ENCODE data around the gene TPM4. TPM values are rescaled to one million over a fixed set of nuclear protein-coding genes. Genes with fewer than 3 reads are reported as not detected.
"Not testable (repeated sequence)": the region's sequence is repeated elsewhere in the genome, so short reads cannot be mapped to it uniquely, and the experiment has no call there.

The TPM4 gene
- total RNA-seq, 2 experiments from 2014 or later: 362 to 416 TPM

DNA sequence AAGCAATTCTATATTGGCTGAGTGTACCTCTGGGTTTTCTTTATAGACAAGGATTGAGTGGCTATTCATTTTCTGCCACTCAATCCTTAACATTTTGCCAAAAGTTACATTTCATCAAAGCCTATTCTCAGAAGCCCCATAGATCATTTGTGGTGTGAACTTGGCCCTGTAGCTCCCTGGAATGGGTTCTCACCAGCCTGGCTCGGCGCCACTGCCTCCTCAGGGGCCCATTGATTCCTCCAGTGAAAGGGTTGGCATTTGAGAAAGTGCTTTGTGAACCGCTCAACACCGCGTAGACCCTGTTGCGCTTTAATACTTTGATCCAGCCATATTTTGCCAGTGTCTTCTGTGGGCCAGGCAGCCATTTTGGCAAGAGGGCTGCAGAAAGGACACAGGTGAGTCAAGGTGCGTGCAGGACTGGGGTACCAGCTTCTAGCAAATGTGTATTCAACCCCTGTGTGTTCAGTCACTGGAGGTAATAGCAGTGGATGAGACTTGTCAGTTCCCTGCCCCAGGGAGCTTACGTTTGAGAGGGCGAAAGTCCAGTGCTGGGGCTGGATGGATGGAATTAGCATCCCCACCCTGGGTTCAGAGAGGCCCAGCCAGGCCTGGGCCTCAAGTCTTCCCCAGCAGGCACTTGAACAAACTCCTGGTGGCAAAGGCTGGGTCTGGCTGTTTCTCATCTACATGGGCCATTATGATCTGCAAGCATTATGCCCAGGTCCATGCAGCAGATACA lies 39.2 kb downstream of the TPM4 start:
- Mint-ChIP-seq H3K9me3 (ENCODE audit: low read depth) (no peaks in the 10 kb centered on the region), H3K36me3 (ENCODE audit: low read depth) (peaks cover 63% of the 10 kb centered on the region)
- CTCF ChIA-PET: no interaction called here

DNA sequence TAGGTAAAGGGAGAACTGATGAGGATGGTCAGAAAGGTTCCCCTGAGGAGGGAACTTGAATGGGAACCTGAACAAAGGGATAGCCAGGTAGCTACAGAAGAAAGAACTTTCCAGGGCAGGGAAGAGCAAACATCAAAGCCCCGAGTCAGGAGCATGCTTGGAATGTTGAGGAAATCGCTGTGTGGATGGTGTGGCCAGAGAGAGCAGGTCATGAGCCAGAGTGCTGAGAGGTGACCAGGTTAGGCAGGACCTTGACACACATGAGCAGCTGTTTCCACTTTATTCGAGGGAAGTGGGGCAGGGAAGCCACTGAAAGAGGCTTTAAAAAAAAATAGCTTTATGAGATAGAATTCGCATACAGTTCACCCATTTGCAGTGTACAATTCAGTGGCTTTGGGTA lies 39.8 kb downstream of the TPM4 start:
- intact Hi-C loops (cut with DNase I, micrococcal nuclease): no loop called here
- CTCF ChIA-PET: no interaction called here
- Mint-ChIP-seq H3K27ac (peak overlapping the region; percentile 75), H3K36me3 (ENCODE audit: low read depth) (peaks cover 63% of the 10 kb centered on the region), H3K27me3 (no peaks in the 10 kb centered on the region), H3K4me3 (no peak overlapping the region), H3K4me1 (peaks cover 72% of the 10 kb centered on the region), H3K9me3 (ENCODE audit: low read depth) (no peaks in the 10 kb centered on the region)
- POLR2A ChIA-PET: no interaction called here
- ATAC-seq: no peak
- no peak for DNase-seq

More for the DNA sequence above, 39.2 kb downstream of the TPM4 start:
- no peaks in the 10 kb centered on the region for H3K27me3 Mint-ChIP-seq
- POLR2A ChIA-PET: no interaction called here
- H3K4me3 Mint-ChIP-seq: no peak overlapping the region
- peak overlapping the region; percentile 75 for H3K27ac Mint-ChIP-seq
- DNase-seq (no peak), ATAC-seq (no peak)
- peaks cover 75% of the 10 kb centered on the region for H3K4me1 Mint-ChIP-seq
- intact Hi-C loops (cut with DNase I, micrococcal nuclease): no loop called here

DNA sequence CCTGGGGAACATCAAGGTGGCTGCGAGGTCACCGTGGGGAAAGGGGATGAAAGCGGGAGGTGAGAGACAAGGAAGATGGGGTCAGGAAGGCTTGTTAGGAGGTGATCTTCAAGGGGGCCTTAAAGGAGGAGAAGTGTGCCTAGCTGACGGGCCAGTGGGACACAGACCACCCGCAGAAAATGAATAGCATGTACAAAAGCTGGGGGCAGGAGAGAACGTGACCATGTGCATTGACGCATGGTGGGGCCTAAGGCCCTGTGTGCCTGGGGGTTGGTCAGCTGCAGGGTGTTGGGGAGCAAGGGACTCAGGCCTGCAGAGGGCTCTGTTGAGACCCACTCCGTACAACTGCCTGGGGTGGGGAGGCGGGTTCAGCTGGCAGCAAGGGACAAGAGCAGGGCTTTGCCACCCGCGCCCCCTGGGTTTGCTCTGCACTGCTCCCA lies 41.3 kb downstream of the TPM4 start:
- peak overlapping the region; percentile 89 for H3K27ac Mint-ChIP-seq
- intact Hi-C loops (cut with DNase I, micrococcal nuclease): loop anchor here (2.0 kb wide), 2 partner anchors 67 to 281 kb away; partner anchors contain the start of gene FAM32A (in 2 of the 2)
- DNase-seq (peak; percentile 37), ATAC-seq (no peak)
- H3K27me3 Mint-ChIP-seq: no peaks in the 10 kb centered on the region
- no peaks in the 10 kb centered on the region for H3K9me3 Mint-ChIP-seq (ENCODE audit: low read depth)
- ChIA-PET CTCF (interaction anchor here (0.5 to 1.5 kb wide), 6 partner anchors 18 to 739 kb away, joined by 3 to 7 read pairs (median 4); partner anchors contain the start of gene TPM4), POLR2A (interaction anchor here (0.7 kb wide), 1 partner anchor 10 kb away, joined by 3 read pairs; no protein-coding TSS in a partner anchor)
- peaks cover 67% of the 10 kb centered on the region for H3K36me3 Mint-ChIP-seq (ENCODE audit: low read depth)
- H3K4me3 Mint-ChIP-seq: peak overlapping the region; percentile 35
- peaks cover 67% of the 10 kb centered on the region for H3K4me1 Mint-ChIP-seq

DNA sequence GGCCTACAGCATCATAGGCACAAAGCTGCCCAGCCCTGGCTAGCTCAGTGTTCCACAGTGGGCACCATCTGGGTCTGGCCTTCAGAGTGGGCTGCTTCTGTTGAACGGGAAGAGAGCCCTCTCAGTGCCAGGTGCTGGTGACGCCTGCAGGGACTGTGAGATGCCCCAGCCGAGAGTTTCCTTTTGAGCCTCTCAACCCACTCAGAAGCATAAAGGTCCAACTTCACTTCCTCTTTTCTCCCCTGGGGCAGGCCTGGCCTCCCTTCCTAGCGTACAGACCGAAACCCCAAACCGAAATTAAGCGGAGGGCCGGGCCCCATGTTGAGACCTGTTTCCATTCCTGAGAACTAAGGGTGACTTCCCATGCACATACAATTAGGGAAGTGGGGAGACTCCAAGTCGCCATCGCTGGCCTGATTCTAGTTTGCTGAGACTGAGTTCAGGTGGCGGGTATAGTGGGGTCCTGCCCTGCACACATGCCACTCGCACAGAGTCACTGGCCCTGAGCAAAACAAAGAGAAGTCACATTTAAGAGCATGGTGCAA lies 42.3 kb downstream of the TPM4 start:
- ChIA-PET CTCF (interaction anchor here (0.7 to 1.5 kb wide), 3 partner anchors 42 to 740 kb away, joined by 3 to 7 read pairs (median 5); partner anchors contain the start of gene TPM4), POLR2A (interaction anchor here (0.7 to 2.2 kb wide), 2 partner anchors 9 kb away, joined by 3 to 6 read pairs; no protein-coding TSS in a partner anchor)
- Mint-ChIP-seq H3K36me3 (ENCODE audit: low read depth) (peaks cover 66% of the 10 kb centered on the region), H3K9me3 (ENCODE audit: low read depth) (no peaks in the 10 kb centered on the region), H3K4me1 (peaks cover 59% of the 10 kb centered on the region), H3K27me3 (no peaks in the 10 kb centered on the region), H3K4me3 (peak overlapping the region; percentile 35), H3K27ac (peak overlapping the region; percentile 89)
- peak; percentile 75 for ATAC-seq
- peak; percentile 74 for DNase-seq
- intact Hi-C loops (cut with DNase I, micrococcal nuclease): loop anchor here (1.0 to 2.0 kb wide), 6 partner anchors 7 to 282 kb away; partner anchors contain the start of genes FAM32A (in 2 of the 2), HSH2D (in 1 of the 2) and RAB8A (in 1 of the 2)

DNA sequence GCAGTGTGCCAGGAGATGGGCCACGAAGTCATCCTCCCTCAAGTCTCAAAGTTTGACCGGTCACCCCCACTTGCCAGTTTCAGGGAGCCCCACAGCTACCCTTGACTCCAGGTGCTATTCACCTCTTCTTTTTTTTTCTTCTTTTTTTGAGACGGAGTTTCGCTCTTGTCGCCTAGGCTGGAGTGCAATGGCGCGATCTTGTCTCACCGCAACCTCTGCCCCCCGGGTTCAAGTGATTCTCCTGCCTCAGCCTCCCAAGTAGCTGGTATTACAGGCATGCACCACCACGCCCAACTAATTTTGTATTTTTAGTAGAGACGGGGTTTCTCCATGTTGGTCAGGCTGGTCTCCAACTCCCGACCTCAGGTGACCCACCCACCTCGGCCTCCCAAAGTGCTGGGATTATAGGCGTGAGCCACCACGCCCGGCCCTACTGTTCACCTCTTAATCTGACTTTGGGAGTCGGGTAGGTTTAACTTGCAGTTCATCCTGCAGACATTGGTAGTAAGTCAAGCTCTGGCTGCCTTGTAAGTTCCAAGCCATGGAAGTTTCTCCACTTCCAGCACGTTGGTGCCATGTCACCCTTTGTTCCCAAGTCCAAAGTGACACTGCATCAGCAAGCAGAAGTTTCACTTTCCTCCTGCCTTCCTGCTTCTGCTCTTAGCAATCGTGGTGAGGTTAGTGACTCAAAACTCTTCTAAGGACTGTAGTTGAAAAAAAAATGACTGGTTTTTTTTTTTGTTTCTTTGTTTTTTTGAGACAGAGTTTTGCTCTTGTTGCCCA lies 43.0 kb downstream of the TPM4 start:
- intact Hi-C loops (cut with DNase I, micrococcal nuclease): loop anchor here (1.0 to 2.0 kb wide), 6 partner anchors 8 to 282 kb away; partner anchors contain the start of genes FAM32A (in 2 of the 2), HSH2D (in 1 of the 2) and RAB8A (in 1 of the 2)
- ChIA-PET POLR2A (interaction anchor here (0.9 to 2.2 kb wide), 2 partner anchors 9 to 22 kb away, joined by 3 to 6 read pairs; no protein-coding TSS in a partner anchor), CTCF (interaction anchor here (0.7 to 2.1 kb wide), 3 partner anchors 33 to 1285 kb away, joined by 3 to 4 read pairs (median 3); no protein-coding TSS in a partner anchor)
- ATAC-seq (peak; percentile 73), DNase-seq (peak; percentile 64)
- Mint-ChIP-seq H3K36me3 (ENCODE audit: low read depth) (peaks cover 66% of the 10 kb centered on the region), H3K4me1 (peaks cover 55% of the 10 kb centered on the region), H3K4me3 (peak overlapping the region; percentile 15), H3K27ac (peak overlapping the region; percentile 89)
- H3K9me3 Mint-ChIP-seq (ENCODE audit: low read depth); H3K27me3 Mint-ChIP-seq: not testable (repeated sequence)

DNA sequence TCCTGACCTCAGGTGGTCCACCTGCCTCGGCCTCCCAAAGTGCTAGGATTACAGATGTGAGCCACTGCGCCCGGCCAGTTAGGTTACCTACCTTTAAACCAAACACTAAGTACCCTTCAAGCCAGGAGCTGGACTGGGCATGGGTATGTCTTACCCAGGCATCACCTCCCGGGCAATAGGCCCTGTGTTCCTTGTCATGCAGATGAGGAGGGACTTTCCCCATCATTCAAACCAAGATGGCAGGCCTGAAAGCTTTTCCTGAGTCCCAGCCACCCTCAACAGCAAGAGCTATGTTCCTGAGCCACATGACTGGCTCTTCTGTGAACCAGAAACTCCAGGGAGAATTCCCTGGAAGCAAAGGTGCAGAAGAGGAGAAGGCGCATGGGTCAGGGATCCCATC lies 44.8 kb downstream of the TPM4 start:
- CTCF ChIA-PET: interaction anchor here (2.1 kb wide), 1 partner anchor 73 kb away, joined by 4 read pairs; no protein-coding TSS in a partner anchor
- Mint-ChIP-seq H3K9me3 (ENCODE audit: low read depth) (no peaks in the 10 kb centered on the region), H3K27me3 (no peaks in the 10 kb centered on the region), H3K27ac (no peak overlapping the region), H3K4me3 (no peak overlapping the region), H3K36me3 (ENCODE audit: low read depth) (peaks cover 63% of the 10 kb centered on the region), H3K4me1 (peaks cover 38% of the 10 kb centered on the region)
- POLR2A ChIA-PET: no interaction called here
- no peak for ATAC-seq
- intact Hi-C loops (cut with DNase I, micrococcal nuclease): no loop called here
- no peak for DNase-seq

DNA sequence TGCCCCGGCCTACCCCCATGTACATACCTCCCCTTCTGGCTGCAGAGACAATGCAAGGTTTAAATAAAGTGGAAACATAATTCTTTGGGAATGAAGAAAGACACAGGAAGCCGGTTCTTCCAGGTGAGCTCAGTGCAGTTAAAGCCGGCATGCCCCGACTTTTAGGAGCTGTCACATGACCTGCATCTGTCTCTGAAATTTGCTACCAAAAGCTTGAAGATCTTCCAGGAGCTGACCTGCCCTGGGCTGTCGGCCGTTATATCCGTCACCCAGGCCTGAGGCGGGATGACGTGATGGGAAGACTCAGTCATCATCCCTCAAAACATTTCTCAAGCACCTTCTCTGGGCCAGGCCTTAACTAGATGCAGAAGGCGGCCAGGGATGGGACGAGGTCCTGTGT lies 45.7 kb downstream of the TPM4 start:
- Mint-ChIP-seq H3K27me3 (no peaks in the 10 kb centered on the region), H3K4me3 (no peak overlapping the region), H3K36me3 (ENCODE audit: low read depth) (peaks cover 64% of the 10 kb centered on the region), H3K27ac (peak overlapping the region; percentile 6), H3K9me3 (ENCODE audit: low read depth) (no peaks in the 10 kb centered on the region), H3K4me1 (peaks cover 32% of the 10 kb centered on the region)
- ChIA-PET CTCF (interaction anchor here (0.6 kb wide), 1 partner anchor 18 kb away, joined by 4 read pairs; no protein-coding TSS in a partner anchor), POLR2A (no interaction called here)
- ATAC-seq (no peak), DNase-seq (no peak)
- intact Hi-C loops (cut with DNase I, micrococcal nuclease): no loop called here

DNA sequence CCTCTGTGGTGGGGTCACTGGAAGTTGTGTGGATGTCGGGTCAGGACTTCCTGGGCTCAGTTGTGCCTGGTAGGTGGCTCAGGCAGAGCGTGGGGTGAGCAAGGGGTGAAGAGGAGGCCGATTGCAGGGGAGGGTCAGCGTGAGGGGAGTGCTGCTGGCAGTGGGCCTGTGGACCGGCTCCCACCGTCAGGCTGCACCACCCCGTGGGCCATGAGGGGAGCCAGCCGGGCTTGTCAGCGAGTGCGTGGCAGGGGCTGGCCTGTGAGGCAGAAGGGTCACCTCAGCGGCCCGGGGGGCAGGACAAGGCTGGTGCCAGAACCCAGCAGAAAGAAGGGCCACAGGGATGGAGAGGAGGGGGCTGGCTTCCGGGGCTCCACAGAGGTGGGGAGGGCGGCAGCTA lies 48.7 kb downstream of the TPM4 start:
- Mint-ChIP-seq H3K9me3 (ENCODE audit: low read depth) (no peaks in the 10 kb centered on the region), H3K27me3 (no peaks in the 10 kb centered on the region), H3K4me1 (peaks cover 2% of the 10 kb centered on the region), H3K27ac (no peak overlapping the region), H3K4me3 (no peak overlapping the region), H3K36me3 (ENCODE audit: low read depth) (peaks cover 54% of the 10 kb centered on the region)
- CTCF ChIA-PET: no interaction called here
- intact Hi-C loops (cut with DNase I, micrococcal nuclease): no loop called here
- no peak for DNase-seq
- no peak for ATAC-seq
- POLR2A ChIA-PET: interaction anchor here (0.5 kb wide), 1 partner anchor 46 kb away, joined by 4 read pairs; no protein-coding TSS in a partner anchor

DNA sequence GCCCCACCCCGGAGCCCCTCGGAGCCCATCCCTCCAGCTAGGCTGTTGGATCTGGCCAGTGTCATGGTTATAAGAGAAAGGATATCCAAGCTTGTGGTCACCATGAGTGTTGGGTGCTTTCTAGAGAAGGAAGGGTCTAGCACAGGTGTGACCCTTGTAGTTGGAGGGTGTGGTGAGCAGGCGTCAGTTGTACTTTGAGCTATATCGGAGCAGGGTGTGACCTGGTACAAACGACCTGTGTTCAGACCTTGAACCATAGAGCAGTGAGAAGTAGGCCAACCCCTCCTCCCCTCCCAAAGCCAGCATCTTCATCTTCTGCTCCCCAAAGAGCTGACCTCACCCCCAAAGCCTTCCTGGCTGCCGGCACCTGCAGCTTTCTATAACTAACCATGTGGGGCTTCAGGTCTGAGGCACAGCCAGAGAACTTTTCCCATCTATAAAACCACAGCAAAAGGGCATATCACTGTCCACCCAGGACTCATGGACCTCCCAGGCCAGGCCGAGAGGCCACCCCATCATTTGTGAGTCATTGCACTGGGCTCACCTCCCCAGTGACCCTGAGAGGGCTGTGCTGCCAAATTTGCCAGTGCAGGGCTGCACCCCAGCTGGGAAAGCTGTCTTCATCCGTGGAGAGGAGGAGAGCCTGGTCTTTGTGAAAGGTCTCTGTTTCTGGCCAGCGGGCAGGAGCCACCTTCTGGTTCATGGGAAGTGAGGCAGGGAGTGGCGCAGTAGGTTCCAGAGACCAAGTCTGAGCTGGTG lies 49.6 kb downstream of the TPM4 start:
- Mint-ChIP-seq H3K27me3 (no peaks in the 10 kb centered on the region), H3K4me1 (no peaks in the 10 kb centered on the region), H3K27ac (no peak overlapping the region), H3K9me3 (ENCODE audit: low read depth) (no peaks in the 10 kb centered on the region), H3K4me3 (no peak overlapping the region), H3K36me3 (ENCODE audit: low read depth) (peaks cover 62% of the 10 kb centered on the region)
- ChIA-PET CTCF (interaction anchor here (0.6 to 1.2 kb wide), 2 partner anchors 10 to 24 kb away, joined by 3 to 4 read pairs; no protein-coding TSS in a partner anchor), POLR2A (interaction anchor here (0.6 kb wide), 2 partner anchors 41 to 56 kb away, joined by 5 to 6 read pairs; no protein-coding TSS in a partner anchor)
- ATAC-seq (no peak), DNase-seq (no peak)
- intact Hi-C loops (cut with DNase I, micrococcal nuclease): no loop called here

DNA sequence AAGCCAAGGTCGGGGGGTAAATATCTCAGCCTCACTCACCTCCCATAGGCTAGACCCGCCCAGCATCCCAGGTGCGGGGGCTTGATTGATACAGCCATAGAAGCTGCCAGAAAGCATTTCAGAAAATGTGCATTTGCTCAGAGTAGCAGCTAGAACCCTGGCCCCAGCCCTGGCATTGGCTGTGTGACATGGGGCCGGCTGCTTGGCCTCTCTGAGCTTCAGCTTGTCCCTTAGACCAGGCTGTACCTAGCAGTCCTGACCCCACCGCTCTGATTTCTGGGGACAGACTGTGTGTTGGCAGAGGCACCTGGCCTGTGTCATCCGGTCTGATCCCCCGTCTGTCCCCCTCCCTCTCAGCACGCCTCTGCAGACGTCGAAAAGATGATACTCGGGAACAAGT lies 50.8 kb downstream of the TPM4 start:
- no peak overlapping the region for H3K27ac Mint-ChIP-seq
- ChIA-PET CTCF (no interaction called here), POLR2A (interaction anchor here (0.8 kb wide), 1 partner anchor 35 kb away, joined by 3 read pairs; no protein-coding TSS in a partner anchor)
- ATAC-seq (no peak), DNase-seq (no peak)
- H3K36me3 Mint-ChIP-seq (ENCODE audit: low read depth): peaks cover 67% of the 10 kb centered on the region
- H3K4me3 Mint-ChIP-seq: no peak overlapping the region
- intact Hi-C loops (cut with DNase I, micrococcal nuclease): no loop called here
- peaks cover 5% of the 10 kb centered on the region for H3K9me3 Mint-ChIP-seq (ENCODE audit: low read depth)
- H3K27me3 Mint-ChIP-seq: no peaks in the 10 kb centered on the region
- H3K4me1 Mint-ChIP-seq: no peaks in the 10 kb centered on the region
